ENCODE measurements around the gene WNT4. TPM values are rescaled to one million over a fixed set of nuclear protein-coding genes. Genes with fewer than 3 reads are reported as not detected.

WNT4 gene
- total and polyA plus RNA-seq, 2 of the 8 experiments (the other 6 are each of a cell fraction or from before 2014, with no cell fraction given) = 1.3 to 6.6 TPM

DNA sequence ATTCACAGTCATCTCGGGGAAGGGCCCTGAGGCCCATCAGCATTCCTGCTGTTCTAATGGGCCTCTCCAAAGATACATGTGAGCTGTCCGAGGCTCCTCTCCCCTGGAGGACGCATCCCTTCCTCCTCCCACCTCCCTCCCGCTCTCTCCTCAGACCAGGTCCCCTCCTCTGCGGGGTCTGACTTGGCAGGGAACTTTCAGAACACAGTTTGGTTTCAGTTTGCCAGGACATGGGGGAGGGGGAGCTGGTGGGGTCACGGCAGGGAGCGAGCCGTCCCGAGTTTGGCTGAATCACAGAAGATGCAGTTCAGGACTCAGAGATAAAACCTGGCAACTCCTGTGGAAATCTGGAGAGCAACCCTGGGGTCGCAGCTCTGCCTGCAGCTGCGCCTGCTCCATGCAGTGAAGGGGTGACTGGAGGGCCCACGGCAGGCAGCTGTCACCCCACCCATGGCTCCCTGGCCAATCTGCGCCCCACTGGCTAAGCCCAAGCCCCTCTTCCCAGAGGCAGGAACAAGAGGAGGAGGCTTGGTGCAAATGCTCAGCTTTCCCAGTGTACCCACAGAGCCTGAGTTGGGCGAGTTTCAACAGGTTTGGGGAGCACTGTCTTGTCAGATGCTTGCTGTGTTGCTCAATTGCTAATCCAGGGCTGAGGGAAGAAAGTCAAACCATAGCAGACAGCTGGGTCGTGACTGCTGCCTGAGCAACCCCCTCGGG is 5.7 kb downstream of the WNT4 start:
- peak overlapping the region; percentile 19; the same call in 1 of the 2 replicates for H2BK15ac ChIP-seq (ENCODE audit: low read length)
- no peaks in the 10 kb centered on the region for H3K9me3 ChIP-seq (ENCODE audit: insufficient read depth in 2 of 2, low read depth in 1 of 2, low read length in 1 of 2)
- H3K56ac ChIP-seq (replicated peaks; ENCODE audit: insufficient read length, low read depth, low read length) = no peak overlapping the region
- no peaks in the 10 kb centered on the region for H3K36me3 ChIP-seq (ENCODE audit: control insufficient read depth in 2 of 4, insufficient read depth in 4 of 4, low read length in 3 of 4)
- H4K8ac ChIP-seq (ENCODE audit: extremely low read depth, insufficient read depth, low read length) = no peak overlapping the region
- H3K27ac ChIP-seq (ENCODE audit: low read depth, low read length) = no peak overlapping the region
- H3K79me1 ChIP-seq (ENCODE audit: low read depth, low read length) = no peaks in the 10 kb centered on the region
- peaks cover 0 to 4% of the 10 kb centered on the region in 2 experiments for H4K20me1 ChIP-seq (replicated peaks in 1 of 2; ENCODE audit: control insufficient read depth in 1 of 2, insufficient read depth in 2 of 2, low read length in 2 of 2)
- H3K14ac ChIP-seq (ENCODE audit: insufficient read length) = no peak overlapping the region
- H4K91ac ChIP-seq (replicated peaks; ENCODE audit: insufficient read length, low read length) = peak overlapping the region; percentile 84
- no peak overlapping the region for H3K4ac ChIP-seq (replicated peaks; ENCODE audit: insufficient read length, low read depth, low read length)
- H2BK20ac ChIP-seq (ENCODE audit: low read length) = peak overlapping the region; percentile 8; the same call in 1 of the 2 replicates
- DNase-seq (ENCODE audit: low read depth in 1 of 2, low spot score in 2 of 2) (no peak), FAIRE-seq (peak; percentile 62)
- ChIA-PET POLR2A (ENCODE audit: partially characterized antibody) (interaction anchor here (0.9 to 1.1 kb wide), 2 partner anchors 9 to 275 kb away, joined by 3 to 4 read pairs; no protein-coding TSS in a partner anchor), CTCF (ENCODE audit: partially characterized antibody) (interaction anchor here (0.9 to 13.1 kb wide), 8 partner anchors 14 to 284 kb away, joined by 3 to 149 read pairs (median 3); no protein-coding TSS in a partner anchor)
- H3K4me2 ChIP-seq (ENCODE audit: insufficient read depth in 1 of 2, low read depth in 2 of 2, low read length in 2 of 2) = peak overlapping the region; percentile 12 to 29; a peak in 3 of 4 replicates
- peak overlapping the region; percentile 81; the same call in 1 of the 2 replicates for H2BK12ac ChIP-seq (ENCODE audit: low read depth, low read length)
- H3K4me3 ChIP-seq (ENCODE audit: extremely low read depth in 1 of 4, insufficient read depth in 2 of 4, low read depth in 3 of 4, low read length in 4 of 4) = 0 out of 8 replicates have a peak overlapping the region, but pooled peaks of 1 of the 4 experiments have one; percentile 4
- H4K5ac ChIP-seq (ENCODE audit: insufficient read length, low read depth, low read length) = no peak overlapping the region
- no peaks in the 10 kb centered on the region for H3K79me2 ChIP-seq (ENCODE audit: control insufficient read depth in 1 of 2, insufficient read depth in 2 of 2, low read length in 2 of 2)
- peak overlapping the region; percentile 71 for H3K18ac ChIP-seq (ENCODE audit: extremely low read depth, low read length)
- no peak overlapping the region for H2BK120ac ChIP-seq (replicated peaks; ENCODE audit: low read depth, low read length)
- 53% methylated on average over 14 of the region's 16 CpGs; no CpG with 5 or more reads in 1 of the 2 experiments for WGBS, 2 experiments (ENCODE audit: extremely low coverage in 1 of 2, insufficient coverage in 1 of 2, insufficient read length in 1 of 2, insufficient replicate concordance in 2 of 2, low coverage in 1 of 2, low lambda C conversion rate in 2 of 2, missing lambda C conversion rate in 1 of 2)
- H3K4me1 ChIP-seq (replicated peaks in 1 of 4; ENCODE audit: control insufficient read depth in 3 of 4, insufficient read depth in 4 of 4, low read length in 3 of 4) = peaks cover 12 to 50% (median 30%) of the 10 kb centered on the region in 4 experiments
- H2AK5ac ChIP-seq (ENCODE audit: low read depth, low read length) = no peak overlapping the region
- peaks cover 4 to 23% (median 17%) of the 10 kb centered on the region in 4 experiments for H3K27me3 ChIP-seq (replicated peaks in 1 of 4; ENCODE audit: control insufficient read depth in 3 of 4, extremely low read depth in 1 of 4, insufficient read depth in 3 of 4, low read length in 3 of 4)
- H3K23ac ChIP-seq (ENCODE audit: insufficient read length) = no peak overlapping the region
- 0 out of 2 replicates have a peak overlapping the region, but pooled peaks have one; percentile 37 for H2BK5ac ChIP-seq (ENCODE audit: low read depth, low read length)
- peaks cover 4% of the 10 kb centered on the region; the same call in 1 of the 2 replicates for H3K23me2 ChIP-seq (ENCODE audit: low read depth, low read length)
- no peak overlapping the region for H2AFZ ChIP-seq (ENCODE audit: low read length)
- H3K9ac ChIP-seq (replicated peaks in 1 of 4; ENCODE audit: extremely low read depth in 1 of 4, low read depth in 3 of 4, low read length in 3 of 4) = no peak overlapping the region
- TF ChIP-seq EZH2 (IDR thresholded peaks at IDR 0.05; ENCODE audit: low read depth, low read length, severe bottlenecking) (no peak), SP1 (IDR thresholded peaks at IDR 0.05; ENCODE audit: low read depth, low read length) (no peak), POLR2A (IDR thresholded peaks at IDR 0.05; ENCODE audit: control extremely low read depth in 1 of 2, low read depth in 2 of 2, low read length in 2 of 2) (no peak), EGR1 (IDR thresholded peaks at IDR 0.05; ENCODE audit: borderline replicate concordance, low read depth, low read length) (no peak), RBBP5 (IDR thresholded peaks at IDR 0.05; ENCODE audit: borderline replicate concordance, low read depth, low read length) (0 out of 2 replicates have a peak, but pooled peaks have one; percentile 26), TBP (IDR thresholded peaks at IDR 0.05; ENCODE audit: low read depth, low read length) (no peak), SAP30 (IDR thresholded peaks at IDR 0.05; ENCODE audit: insufficient read depth, insufficient replicate concordance, low read length) (no peak), JUN (IDR thresholded peaks at IDR 0.05; ENCODE audit: low read depth, low read length) (no peak), MAFK (IDR thresholded peaks at IDR 0.05; ENCODE audit: low read depth, low read length) (no peak), POLR2AphosphoS5 (IDR thresholded peaks at IDR 0.05; ENCODE audit: low read depth, low read length) (no peak), NRF1 (IDR thresholded peaks at IDR 0.05; ENCODE audit: low read depth, low read length) (no peak), CTBP2 (IDR thresholded peaks at IDR 0.05; ENCODE audit: borderline replicate concordance, insufficient read depth, insufficient read length, low read length) (peak; percentile 80)
